H1 (cell line): ENCODE measurements around the gene PLK3. TPM values are rescaled to one million over a fixed set of nuclear protein-coding genes. Genes with fewer than 3 reads are reported as not detected.
"Not testable (repeated sequence)": the region's sequence is repeated elsewhere in the genome, so short reads cannot be mapped to it uniquely, and the experiment has no call there.

Source experiments
- CTCF ChIA-PET: fragments of 300-600 bp; sonication (Branson Sonifier 250); formaldehyde crosslinking; loops from one replicate; lab custom pipeline; 2021; ENCODE audit not compliant: partially characterized antibody; lab: Charles Lee
- POLR2A ChIA-PET: fragments of 300-600 bp; sonication (Branson Sonifier 250); formaldehyde crosslinking; loops from one replicate; lab custom pipeline; 2021; ENCODE audit warnings: inconsistent platforms; ENCODE audit not compliant: partially characterized antibody; lab: Charles Lee
- DNase-seq, 2 experiments: peaks; one replicate each; pipeline versions ENCODE4 v3.0.0 to v3.0.0-alpha.2; 2010 to 2022; ENCODE audit warnings: low spot score in 2 of 2, low read depth in 1 of 2, mixed read lengths in 1 of 2
- FAIRE-seq: peaks from 2 replicates; lab custom pipeline; 2011; peaks lifted over from hg19 to GRCh38; lab: Jason Lieb, UNC
- H2AFZ ChIP-seq: 2 replicates; pipeline ENCODE4 v1.8.1; 2012; ENCODE audit warnings: low read length, inconsistent platforms
- H2AK5ac ChIP-seq: 2 replicates; pipeline ENCODE4 v1.6.1; 2013; ENCODE audit warnings: low read depth, low read length
- H2BK120ac ChIP-seq: replicated peaks from 2 replicates; pipeline ENCODE3; 2013; ENCODE audit warnings: low read depth, low read length, inconsistent platforms
- H2BK12ac ChIP-seq: 2 replicates; pipeline ENCODE4 v1.6.1; 2013; ENCODE audit warnings: low read depth, low read length
- H2BK15ac ChIP-seq: 2 replicates; pipeline ENCODE4 v1.6.1; 2013; ENCODE audit warnings: low read length
- H2BK20ac ChIP-seq: 2 replicates; pipeline ENCODE4 v1.6.1; 2013; ENCODE audit warnings: low read length
- H2BK5ac ChIP-seq: 2 replicates; pipeline ENCODE4 v1.6.1; 2013; ENCODE audit warnings: low read depth, low read length
- H3K14ac ChIP-seq: 2 replicates; pipeline ENCODE4 v1.6.1; 2013; ENCODE audit warnings: inconsistent platforms; ENCODE audit not compliant: insufficient read length
- H3K18ac ChIP-seq: 2 replicates; pipeline ENCODE4 v1.6.1; 2013; ENCODE audit warnings: low read length; ENCODE audit errors: extremely low read depth
- H3K23ac ChIP-seq: 2 replicates; pipeline ENCODE4 v1.6.1; 2013; ENCODE audit warnings: inconsistent platforms; ENCODE audit not compliant: insufficient read length
- H3K23me2 ChIP-seq: 2 replicates; pipeline ENCODE4 v1.6.1; 2013; ENCODE audit warnings: low read depth, low read length
- H3K27ac ChIP-seq: 2 replicates; pipeline ENCODE4 v1.6.1; 2011; ENCODE audit warnings: low read depth, low read length, inconsistent platforms
- H3K27me3 ChIP-seq, 4 experiments: replicated peaks in 1 of 4; 1 replicate in 1 of 4; 2 replicates in 3 of 4; pipeline versions ENCODE4 v1.6.1 to v1.8.1; 2011 to 2013; ENCODE audit warnings: low read length in 3 of 4, mild to moderate bottlenecking in 3 of 4, inconsistent platforms in 2 of 4, mixed read lengths in 2 of 4, moderate library complexity in 1 of 4; ENCODE audit not compliant: control insufficient read depth in 3 of 4, insufficient read depth in 3 of 4; ENCODE audit errors: extremely low read depth in 1 of 4
- H3K36me3 ChIP-seq, 4 experiments: 2 replicates each; pipeline versions ENCODE4 v1.6.1 to v1.8.1; 2011 to 2013; ENCODE audit warnings: mild to moderate bottlenecking in 4 of 4, low read length in 3 of 4, moderate library complexity in 2 of 4, control low read depth in 1 of 4, inconsistent platforms in 1 of 4; ENCODE audit not compliant: insufficient read depth in 4 of 4, control insufficient read depth in 2 of 4
- H3K4ac ChIP-seq: replicated peaks from 2 replicates; pipeline ENCODE3; 2013; ENCODE audit warnings: low read length, low read depth, mixed read lengths, inconsistent platforms; ENCODE audit not compliant: insufficient read length
- H3K4me1 ChIP-seq, 4 experiments: replicated peaks in 1 of 4; 1 replicate in 1 of 4; 2 replicates in 3 of 4; pipeline versions ENCODE4 v1.6.1 to v1.8.1; 2011 to 2013; ENCODE audit warnings: low read length in 3 of 4, inconsistent platforms in 2 of 4, mixed read lengths in 1 of 4; ENCODE audit not compliant: insufficient read depth in 4 of 4, control insufficient read depth in 3 of 4
- H3K4me2 ChIP-seq, 2 experiments: 2 replicates each; pipeline versions ENCODE4 v1.6.1 to v1.8.1; 2011 to 2013; ENCODE audit warnings: low read depth in 2 of 2, low read length in 2 of 2, control low read depth in 1 of 2, inconsistent platforms in 1 of 2, mild to moderate bottlenecking in 1 of 2; ENCODE audit not compliant: insufficient read depth in 1 of 2
- H3K4me3 ChIP-seq, 4 experiments: fragments of 200-600, 300-600 bp in 1 of 4; sonication (generic), shearing (Covaris generic), sonication (Bioruptor Twin) in 1 of 4; 2 replicates each; pipeline versions ENCODE4 v1.5.1 to v1.8.1; 2011 to 2016; ENCODE audit warnings: low read length in 4 of 4, low read depth in 3 of 4, control low read depth in 2 of 4, inconsistent platforms in 2 of 4, mild to moderate bottlenecking in 2 of 4, mixed read lengths in 1 of 4, moderate library complexity in 1 of 4; ENCODE audit not compliant: insufficient read depth in 2 of 4; ENCODE audit errors: extremely low read depth in 1 of 4
- H3K56ac ChIP-seq: replicated peaks from 2 replicates; pipeline ENCODE3; 2013; ENCODE audit warnings: low read depth, mild to moderate bottlenecking, mixed read lengths, low read length, inconsistent platforms; ENCODE audit not compliant: insufficient read length
- H3K79me1 ChIP-seq: 2 replicates; pipeline ENCODE4 v1.6.1; 2013; ENCODE audit warnings: low read depth, low read length, control low read depth
- H3K79me2 ChIP-seq, 2 experiments: 2 replicates each; pipeline versions ENCODE4 v1.6.1 to v1.8.1; 2012 to 2013; ENCODE audit warnings: low read length in 2 of 2, mild to moderate bottlenecking in 2 of 2, inconsistent platforms in 1 of 2; ENCODE audit not compliant: insufficient read depth in 2 of 2, control insufficient read depth in 1 of 2
- H3K9ac ChIP-seq, 4 experiments: replicated peaks in 1 of 4; 1 replicate in 1 of 4; 2 replicates in 3 of 4; pipeline versions ENCODE4 v1.6.1 to v1.8.1; 2011 to 2013; ENCODE audit warnings: low read depth in 3 of 4, low read length in 3 of 4, control low read depth in 2 of 4, mild to moderate bottlenecking in 2 of 4, moderate library complexity in 2 of 4, inconsistent platforms in 1 of 4; ENCODE audit errors: extremely low read depth in 1 of 4
- H3K9me3 ChIP-seq, 2 experiments: 2 replicates each; pipeline versions ENCODE4 v1.6.1 to v1.8.1; 2012 to 2013; ENCODE audit warnings: mild to moderate bottlenecking in 2 of 2, moderate library complexity in 2 of 2, control low read depth in 1 of 2, inconsistent platforms in 1 of 2, low read depth in 1 of 2, low read length in 1 of 2, mixed read lengths in 1 of 2; ENCODE audit not compliant: insufficient read depth in 2 of 2
- H4K20me1 ChIP-seq, 2 experiments: replicated peaks in 1 of 2; 2 replicates each; pipeline versions ENCODE3 to v1.8.1; 2011 to 2013; ENCODE audit warnings: inconsistent platforms in 2 of 2, low read length in 2 of 2, mild to moderate bottlenecking in 1 of 2; ENCODE audit not compliant: insufficient read depth in 2 of 2, control insufficient read depth in 1 of 2
- H4K5ac ChIP-seq: 2 replicates; pipeline ENCODE4 v1.6.1; 2013; ENCODE audit warnings: low read length, low read depth, mixed read lengths, inconsistent platforms; ENCODE audit not compliant: insufficient read length
- H4K8ac ChIP-seq: 2 replicates; pipeline ENCODE4 v1.8.0; 2013; ENCODE audit warnings: mild to moderate bottlenecking, moderate library complexity, low read length, inconsistent platforms; ENCODE audit not compliant: insufficient read depth; ENCODE audit errors: extremely low read depth
- H4K91ac ChIP-seq: replicated peaks from 2 replicates; pipeline ENCODE3; 2013; ENCODE audit warnings: low read length, mixed read lengths, inconsistent platforms; ENCODE audit not compliant: insufficient read length
- EZH2 ChIP-seq: fragments of 200-600 bp; sonication (generic); IDR thresholded peaks from 2 replicates; pipeline ENCODE4 v1.7.1; 2012; ENCODE audit warnings: low read depth, mild to moderate bottlenecking, moderate library complexity, low read length, inconsistent platforms; ENCODE audit not compliant: severe bottlenecking
- JUND ChIP-seq: IDR thresholded peaks from 2 replicates; pipeline ENCODE4 v1.6.1; 2011; ENCODE audit warnings: mild to moderate bottlenecking, improper control_type of control experiment, low read length
- MAFK ChIP-seq: IDR thresholded peaks from 2 replicates; pipeline ENCODE4 v1.6.1; 2012; ENCODE audit warnings: low read depth, mild to moderate bottlenecking, improper control_type of control experiment, low read length
- WGBS, 2 experiments: shearing (Covaris generic) in 1 of 2; methylation state at CpG; one replicate each; pipeline versions ENCODE4 v1.1.6 to v1.1.7; 2013 to 2015; ENCODE audit warnings: low lambda C conversion rate in 2 of 2, mixed read lengths in 2 of 2, inconsistent platforms in 1 of 2, low coverage in 1 of 2, missing lambda C conversion rate in 1 of 2; ENCODE audit not compliant: insufficient replicate concordance in 2 of 2, insufficient coverage in 1 of 2, insufficient read length in 1 of 2; ENCODE audit errors: extremely low coverage in 1 of 2, missing lambda C conversion rate in 1 of 2; 5-methylcytosine and 5-hydroxymethylcytosine counted together
- polyA plus RNA-seq, 7 experiments: library from polyadenylated mRNA; depleted of rRNA in 3 of 7; stranded (reverse) in 5 of 7; unstranded in 2 of 7; fragments of >200 nt in 5 of 7; fragments of 200-250 nt in 2 of 7; gene quantifications; 1 replicate in 5 of 7; 2 replicates in 1 of 7; 4 replicates in 1 of 7; pipeline versions ENCODE4 v1.2.1 to v1.2.3, GENCODE V29; 2011 to 2013; ENCODE audit warnings: missing spikeins in 2 of 7, mixed read lengths in 2 of 7
- total RNA-seq: library from RNA; stranded (reverse); fragmentation: NEBNext Ultra II Directional; extraction: Animal tissue kit (Norgen Biotek cat#: 25700); gene quantifications from 2 replicates; pipeline ENCODE4 v1.2.1, GENCODE V29; 2021
- TF ChIP-seq, protein P1 (sequence below): IDR thresholded peaks from 2 replicates; pipeline ENCODE4 v1.6.1; 2011; ENCODE audit warnings: low read length, improper control_type of control experiment

PLK3 gene
- total and polyA plus RNA-seq, 2 of the 8 experiments (the other 6 are each of a cell fraction or from before 2014, with no cell fraction given): 7.9 to 12.3 TPM

DNA sequence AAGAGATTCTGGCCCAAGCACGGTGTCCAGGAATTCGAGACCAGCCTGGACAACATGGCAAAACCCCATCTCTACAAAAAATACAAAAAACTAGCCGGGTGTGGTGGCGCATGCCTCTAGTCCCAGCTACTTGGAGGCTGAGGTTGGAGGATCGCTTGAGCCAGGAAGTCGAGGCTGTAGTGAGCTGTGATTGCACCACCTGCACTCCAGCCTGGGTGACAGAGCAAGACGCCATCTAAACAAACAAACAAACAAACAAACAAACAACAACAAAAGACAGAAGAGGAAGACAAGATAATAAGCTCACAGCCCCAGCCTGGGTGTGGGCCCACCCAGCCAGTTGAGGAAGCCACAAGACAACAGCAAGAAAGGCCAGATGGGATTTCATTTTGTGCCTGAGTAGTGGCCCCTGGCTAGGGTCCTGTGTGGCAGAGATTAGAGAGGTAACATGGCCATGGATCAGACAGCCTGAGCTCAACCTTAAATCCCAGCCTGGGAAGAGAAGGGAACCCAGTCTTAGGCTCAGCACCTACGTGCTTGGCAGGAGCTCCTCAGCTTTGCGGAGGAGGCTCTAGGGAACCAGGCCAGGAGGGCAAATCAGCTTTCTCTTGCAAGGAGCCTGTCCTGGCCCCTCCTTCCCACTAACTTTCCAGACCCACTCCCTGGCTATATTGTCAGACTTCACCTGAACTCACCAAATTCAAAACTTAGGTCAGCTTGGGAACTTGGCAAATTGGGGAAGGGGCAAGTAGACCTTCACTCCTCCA, 7.3 kb upstream of the PLK3 start (continued):
- TF ChIP-seq EZH2 (no peak), JUND (no peak), MAFK (no peak)
- TF ChIP-seq, protein P1, sequence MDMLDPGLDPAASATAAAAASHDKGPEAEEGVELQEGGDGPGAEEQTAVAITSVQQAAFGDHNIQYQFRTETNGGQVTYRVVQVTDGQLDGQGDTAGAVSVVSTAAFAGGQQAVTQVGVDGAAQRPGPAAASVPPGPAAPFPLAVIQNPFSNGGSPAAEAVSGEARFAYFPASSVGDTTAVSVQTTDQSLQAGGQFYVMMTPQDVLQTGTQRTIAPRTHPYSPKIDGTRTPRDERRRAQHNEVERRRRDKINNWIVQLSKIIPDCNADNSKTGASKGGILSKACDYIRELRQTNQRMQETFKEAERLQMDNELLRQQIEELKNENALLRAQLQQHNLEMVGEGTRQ: no peak

DNA sequence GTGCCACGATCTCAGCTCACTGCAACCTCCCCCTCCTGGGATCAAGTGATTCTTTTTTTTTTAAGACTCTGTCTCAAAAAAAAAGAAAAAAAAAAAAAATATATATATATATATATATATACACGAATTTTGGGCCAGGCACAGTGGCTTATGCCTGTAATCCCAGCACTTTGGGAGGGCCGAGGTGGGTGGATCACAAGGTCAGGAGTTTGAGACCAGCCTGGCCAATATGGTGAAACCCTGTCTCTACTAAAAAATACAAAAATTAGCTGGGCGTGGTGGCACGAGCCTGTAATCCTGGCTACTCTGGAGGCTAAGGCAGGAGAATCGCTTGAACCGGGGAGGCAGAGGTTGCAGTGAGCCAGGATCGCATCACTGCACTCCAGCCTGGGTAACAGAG, 2.3 kb upstream of the PLK3 start:
- H4K5ac ChIP-seq, H4K8ac ChIP-seq, H2BK5ac ChIP-seq, H2AFZ ChIP-seq, H3K79me2 ChIP-seq, H3K9me3 ChIP-seq, H3K4me1 ChIP-seq, H3K9ac ChIP-seq, H3K4me2 ChIP-seq, H2BK15ac ChIP-seq, DNase-seq, H3K36me3 ChIP-seq, H2BK120ac ChIP-seq, H4K20me1 ChIP-seq, H4K91ac ChIP-seq, FAIRE-seq, H3K14ac ChIP-seq, H2AK5ac ChIP-seq, H3K23me2 ChIP-seq, H3K18ac ChIP-seq, H3K23ac ChIP-seq, H2BK20ac ChIP-seq, H2BK12ac ChIP-seq, H3K27me3 ChIP-seq, H3K79me1 ChIP-seq, H3K4ac ChIP-seq, H3K4me3 ChIP-seq, H3K56ac ChIP-seq, H3K27ac ChIP-seq: not testable (repeated sequence)
- WGBS, 2 experiments: 84% methylated on average over 8 of the region's 8 CpGs; no CpG with 5 or more reads in 1 of the 2 experiments
- CTCF ChIA-PET: interaction anchor here (1.1 to 5.4 kb wide), 6 partner anchors 10 to 32 kb away, joined by 3 to 31 read pairs (median 8); partner anchors contain the start of genes BEST4 and BTBD19
- POLR2A ChIA-PET: interaction anchor here (1.3 to 19.2 kb wide), 8 partner anchors 11 to 76 kb away, joined by 4 to 547 read pairs (median 6); partner anchors contain the start of genes BTBD19, RNU5D-1 and RPS8
